Parathyroid adenoma (tissue), 2 donors: Measurements from ENCODE around the gene CYSRT1.
A peak's percentile ranks its signal among the peaks of the same experiment; 100 is the strongest.

Source experiments
- H2AFZ ChIP-seq: fragments of 300-600 bp; sonication (generic); one replicate; pipeline ENCODE4 v1.7.0; 2017; ENCODE audit warnings: antibody characterized with exemption, mild to moderate bottlenecking
- H3K27ac ChIP-seq: fragments of 300-600 bp; sonication (generic); one replicate; pipeline ENCODE4 v1.7.0; 2017
- H3K27me3 ChIP-seq: fragments of 300-600 bp; sonication (generic); one replicate; pipeline ENCODE4 v1.7.0; 2017; ENCODE audit warnings: low read length; ENCODE audit not compliant: control insufficient read depth, insufficient read depth
- H3K36me3 ChIP-seq: fragments of 300-600 bp; sonication (generic); one replicate; pipeline ENCODE4 v1.7.0; 2017; ENCODE audit warnings: low read length; ENCODE audit not compliant: control insufficient read depth, insufficient read depth
- H3K4me1 ChIP-seq: fragments of 300-600 bp; sonication (generic); one replicate; pipeline ENCODE4 v1.7.0; 2017; ENCODE audit warnings: control low read depth
- H3K4me2 ChIP-seq: fragments of 300-600 bp; sonication (generic); one replicate; pipeline ENCODE4 v1.7.0; 2017; ENCODE audit warnings: low read length
- H3K4me3 ChIP-seq: fragments of 300-600 bp; sonication (generic); one replicate; pipeline ENCODE4 v1.7.0; 2017; ENCODE audit warnings: low read depth, low read length
- H3K79me2 ChIP-seq: fragments of 300-600 bp; sonication (generic); one replicate; pipeline ENCODE4 v1.7.0; 2017; ENCODE audit warnings: control low read depth
- H3K9ac ChIP-seq: fragments of 300-600 bp; sonication (generic); one replicate; pipeline ENCODE4 v1.7.0; 2017; ENCODE audit warnings: mild to moderate bottlenecking
- H3K9me3 ChIP-seq: fragments of 300-600 bp; sonication (generic); one replicate; pipeline ENCODE4 v1.7.0; 2017; ENCODE audit warnings: low read length; ENCODE audit not compliant: control insufficient read depth
- CTCF ChIP-seq: fragments of 300-600 bp; sonication (generic); IDR thresholded peaks from one replicate; pipeline ENCODE4 v1.7.0; 2017; ENCODE audit warnings: antibody characterized with exemption, mild to moderate bottlenecking
- donor health status: primary hyperparathyroidism.

The CYSRT1 gene

GRCh38 chr9:137221506-137222111 is 3.4 kb upstream of the CYSRT1 start:
- Histone ChIP-seq H3K79me2 (no peaks in the 10 kb centered on the region), H3K4me1 (peaks cover 2% of the 10 kb centered on the region), H3K9me3 (no peaks in the 10 kb centered on the region), H3K9ac (no peak overlapping the region), H3K4me2 (peak overlapping the region; percentile 72), H2AFZ (no peak overlapping the region), H3K27me3 (no peaks in the 10 kb centered on the region), H3K4me3 (peak overlapping the region; percentile 44), H3K36me3 (no peaks in the 10 kb centered on the region), H3K27ac (no peak overlapping the region)
- TF ChIP-seq CTCF = no peak

DNA sequence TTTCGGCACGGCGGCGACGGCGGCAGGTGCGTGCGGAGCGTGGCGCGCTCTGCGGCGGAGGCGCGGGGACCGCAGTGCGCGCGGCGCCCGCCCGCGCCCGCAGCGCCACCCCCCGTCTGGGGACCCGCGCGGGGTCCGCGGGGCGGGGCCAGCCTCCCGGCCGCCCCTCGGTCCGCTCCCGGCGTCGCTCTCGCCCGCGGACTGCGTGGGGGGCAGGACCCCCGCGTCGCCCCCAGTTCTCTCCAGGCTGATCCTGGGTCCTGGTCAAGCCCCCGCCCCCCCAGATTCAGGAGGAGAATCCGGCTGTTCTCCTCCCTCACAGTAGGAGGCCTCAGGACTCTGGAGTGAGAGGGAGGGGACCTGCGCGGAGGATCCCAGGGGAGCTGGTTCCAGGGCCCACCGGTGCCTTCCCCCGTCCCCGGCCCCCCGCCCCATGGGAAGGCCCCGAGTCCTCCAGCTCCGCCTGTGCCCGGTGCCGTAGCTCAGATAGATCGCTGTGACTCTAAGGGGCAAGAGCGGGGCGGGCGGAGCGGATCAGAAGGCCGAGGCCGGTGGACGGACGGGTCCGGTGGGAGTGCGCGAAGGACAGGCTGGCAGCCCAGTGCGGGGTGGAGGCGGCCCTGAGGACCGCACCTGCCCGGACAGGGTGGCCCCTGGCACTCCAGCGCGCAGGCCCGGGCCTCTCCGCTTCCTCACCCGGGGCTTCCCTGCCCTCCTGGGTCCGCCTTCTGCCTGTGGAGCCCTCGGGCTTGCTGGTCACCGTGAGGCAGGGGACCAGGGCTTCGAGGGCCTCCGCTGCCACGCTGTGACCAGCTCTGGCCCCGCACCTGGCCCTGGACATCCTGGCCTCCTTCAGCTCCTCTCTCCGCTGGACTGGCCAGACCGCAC is 2.5 kb upstream of the CYSRT1 start, which contains the start of gene RNF208:
RNF208 (minus strand) TSS at position 51 of the 888 bp plus-strand sequence. CDS start 1,028 bp downstream, outside the sequence.
- Histone ChIP-seq H2AFZ (peak within 1 kb of the TSS; percentile 73), H3K27ac (peak within 1 kb of the TSS; percentile 88), H3K36me3 (no peaks in the 10 kb centered on the region), H3K27me3 (no peaks in the 10 kb centered on the region), H3K9me3 (no peaks in the 10 kb centered on the region), H3K9ac (peak within 1 kb of the TSS; percentile 46), H3K4me1 (peaks cover 5% of the 10 kb centered on the region), H3K4me3 (peak within 1 kb of the TSS; percentile 97), H3K4me2 (peak within 1 kb of the TSS; percentile 75), H3K79me2 (no peaks in the 10 kb centered on the region)
- no peak for TF ChIP-seq CTCF

GRCh38 chr9:137223078-137223970 is 1.6 kb upstream of the CYSRT1 start:
- Histone ChIP-seq H3K27ac (peak overlapping the region; percentile 93), H3K4me1 (peaks cover 5% of the 10 kb centered on the region), H3K9ac (peak overlapping the region; percentile 77), H3K36me3 (no peaks in the 10 kb centered on the region), H3K79me2 (no peaks in the 10 kb centered on the region), H3K9me3 (no peaks in the 10 kb centered on the region), H3K4me3 (peak overlapping the region; percentile 97), H3K27me3 (no peaks in the 10 kb centered on the region), H2AFZ (peak overlapping the region; percentile 88), H3K4me2 (peak overlapping the region; percentile 100)
- TF ChIP-seq CTCF = no peak

GRCh38 chr9:137225699-137226331 is 841 bp downstream of the CYSRT1 start:
- H3K79me2 ChIP-seq = no peaks in the 10 kb centered on the region
- H3K36me3 ChIP-seq = no peaks in the 10 kb centered on the region
- no peak overlapping the region for H3K4me3 ChIP-seq
- TF ChIP-seq CTCF = no peak
- no peak overlapping the region for H3K27ac ChIP-seq
- no peaks in the 10 kb centered on the region for H3K27me3 ChIP-seq
- H3K4me1 ChIP-seq = peaks cover 5% of the 10 kb centered on the region
- H3K9me3 ChIP-seq = no peaks in the 10 kb centered on the region
- H3K4me2 ChIP-seq = no peak overlapping the region
- no peak overlapping the region for H3K9ac ChIP-seq
- H2AFZ ChIP-seq = no peak overlapping the region
